OCI-LY7 (cell line): ENCODE measurements around the gene ACVR1.

Experiments
- CTCF ChIP-seq: fragments of 200-600 bp; sonication (generic); conservative IDR thresholded peaks from 2 replicates; pipeline ENCODE4 v1.5.1; 2014; ENCODE audit warnings: mild to moderate bottlenecking, antibody characterized with exemption, low read length, moderate library complexity, mixed read lengths
- EZH2phosphoT487 ChIP-seq: fragments of 200-600 bp; sonication (generic); IDR thresholded peaks from 2 replicates; pipeline ENCODE4 v1.6.1; 2018; ENCODE audit warnings: low read depth, borderline replicate concordance, mild to moderate bottlenecking, mixed run types, antibody characterized with exemption, low read length, moderate library complexity, mixed read lengths

GRCh38 chr2:157827377-157827776 is 48.8 kb downstream of the ACVR1 start:
- TF ChIP-seq CTCF (no peak), EZH2phosphoT487 (no peak)
